DOHH2 (cell line): ENCODE measurements around the gene TACR1.

Experiments used
- EZH2phosphoT487 ChIP-seq: fragments of 200-600 bp; sonication (generic); IDR thresholded peaks from 2 replicates; pipeline ENCODE4 v1.6.1; 2017; ENCODE audit warnings: borderline replicate concordance, mild to moderate bottlenecking, antibody characterized with exemption, low read length, moderate library complexity, mixed read lengths
- TF ChIP-seq, protein P1 (sequence below): fragments of 200-600 bp; sonication (generic); IDR thresholded peaks from one replicate; pipeline ENCODE4 v1.5.1; 2014; ENCODE audit warnings: antibody characterized with exemption, mild to moderate bottlenecking, low read depth, low read length; ENCODE audit not compliant: poor library complexity, severe bottlenecking

DNA sequence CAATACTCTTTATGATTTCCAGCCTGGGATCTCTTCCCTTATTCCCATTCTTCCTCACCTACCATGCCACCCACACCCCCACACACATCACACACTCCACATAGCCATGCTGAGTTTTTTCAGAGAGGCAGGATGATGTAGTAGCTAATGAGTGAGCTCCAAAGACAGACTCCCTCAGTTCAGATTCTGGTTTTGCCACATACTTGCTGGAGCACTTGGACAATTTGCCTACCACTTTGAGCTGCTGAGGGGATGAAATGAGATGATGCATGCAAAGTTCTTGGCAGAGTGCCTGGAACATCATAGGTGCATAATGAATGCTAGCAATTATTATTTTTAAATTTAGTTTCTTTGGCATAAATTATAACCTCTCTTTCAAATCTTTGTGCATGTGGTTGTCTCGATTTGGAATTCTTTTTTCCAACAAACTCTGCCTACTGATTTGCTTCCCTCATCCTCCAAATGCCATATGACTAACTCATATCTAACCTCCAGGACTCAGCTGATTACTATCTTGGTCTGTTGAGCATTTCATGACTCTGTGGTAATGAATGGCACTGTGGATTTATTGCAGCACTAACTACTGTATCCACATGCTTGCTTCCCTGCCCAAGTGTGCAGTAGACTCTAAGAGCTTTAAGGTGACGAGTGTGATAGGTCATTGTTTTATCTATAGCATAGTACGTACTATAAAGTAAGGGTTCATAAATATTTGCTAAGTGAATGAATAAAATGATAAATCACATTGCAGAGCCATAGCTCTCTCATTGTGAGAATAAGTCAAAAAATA lies 99.1 kb downstream of the TACR1 start:
- TF ChIP-seq, protein P1, sequence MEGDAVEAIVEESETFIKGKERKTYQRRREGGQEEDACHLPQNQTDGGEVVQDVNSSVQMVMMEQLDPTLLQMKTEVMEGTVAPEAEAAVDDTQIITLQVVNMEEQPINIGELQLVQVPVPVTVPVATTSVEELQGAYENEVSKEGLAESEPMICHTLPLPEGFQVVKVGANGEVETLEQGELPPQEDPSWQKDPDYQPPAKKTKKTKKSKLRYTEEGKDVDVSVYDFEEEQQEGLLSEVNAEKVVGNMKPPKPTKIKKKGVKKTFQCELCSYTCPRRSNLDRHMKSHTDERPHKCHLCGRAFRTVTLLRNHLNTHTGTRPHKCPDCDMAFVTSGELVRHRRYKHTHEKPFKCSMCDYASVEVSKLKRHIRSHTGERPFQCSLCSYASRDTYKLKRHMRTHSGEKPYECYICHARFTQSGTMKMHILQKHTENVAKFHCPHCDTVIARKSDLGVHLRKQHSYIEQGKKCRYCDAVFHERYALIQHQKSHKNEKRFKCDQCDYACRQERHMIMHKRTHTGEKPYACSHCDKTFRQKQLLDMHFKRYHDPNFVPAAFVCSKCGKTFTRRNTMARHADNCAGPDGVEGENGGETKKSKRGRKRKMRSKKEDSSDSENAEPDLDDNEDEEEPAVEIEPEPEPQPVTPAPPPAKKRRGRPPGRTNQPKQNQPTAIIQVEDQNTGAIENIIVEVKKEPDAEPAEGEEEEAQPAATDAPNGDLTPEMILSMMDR: no peak
- no peak for TF ChIP-seq EZH2phosphoT487
